ENCODE measurements around the gene LSM10.

Gene LSM10

GRCh38 chr1:36349839-36350238, 47.9 kb downstream of the LSM10 start:
- no peak for DNase-seq

- DNase-seq = no peak
Measured at GRCh38 chr1:36349241-36349671, 48.5 kb downstream of the LSM10 start.

- no peak for DNase-seq
Measured at GRCh38 chr1:36346741-36347370, 50.9 kb downstream of the LSM10 start.

- no peak for DNase-seq
Measured at GRCh38 chr1:36345353-36345752, 52.4 kb downstream of the LSM10 start.

- DNase-seq = no peak
Measured at GRCh38 chr1:36344395-36344680, 53.4 kb downstream of the LSM10 start.

- no peak for DNase-seq
Measured at GRCh38 chr1:36343651-36344394, 53.9 kb downstream of the LSM10 start.

All from CD4-positive, alpha-beta T cell treated with Interleukin-6 for 4 hours (primary cell).